Activated naive CD8-positive, alpha-beta T cell treated with anti-CD3 and anti-CD28 coated beads, Interleukin-2, amount 10 ng/mL, durations not matched to agents 7 days and 5 days (primary cell): ENCODE data around the gene ZBTB40. TPM values are rescaled to one million over a fixed set of nuclear protein-coding genes. Genes with fewer than 3 reads are reported as not detected.

ENCODE experiments used
- ATAC-seq: fragments of 150-1000 bp; cut with Tn5 transposase; one replicate; pipeline ENCODE4 v1.10.0; 2021; ENCODE audit warnings: low read depth, moderate library complexity
- POLR2A ChIA-PET: fragments of 350-600 bp; sonication (Branson Sonifier 250); formaldehyde crosslinking; loops from one replicate; lab custom pipeline; 2021; ENCODE audit warnings: antibody characterized with exemption; lab: Charles Lee
- DNase-seq: peaks from one replicate; pipeline ENCODE4 v3.0.0; 2021
- H3K27ac Mint-ChIP-seq: one replicate; pipeline ENCODE4 v1.8.0; 2022; ENCODE audit warnings: mild to moderate bottlenecking, mixed read lengths
- H3K27me3 Mint-ChIP-seq: one replicate; pipeline ENCODE4 v1.8.0; 2022; ENCODE audit warnings: mild to moderate bottlenecking, moderate library complexity, mixed read lengths
- H3K36me3 Mint-ChIP-seq: one replicate; pipeline ENCODE4 v1.8.0; 2021; ENCODE audit warnings: mild to moderate bottlenecking, mixed read lengths
- H3K4me1 Mint-ChIP-seq: one replicate; pipeline ENCODE4 v1.8.0; 2021; ENCODE audit warnings: mixed read lengths
- H3K4me3 Mint-ChIP-seq: one replicate; pipeline ENCODE4 v1.8.0; 2022; ENCODE audit warnings: mild to moderate bottlenecking, moderate library complexity, mixed read lengths
- H3K9me3 Mint-ChIP-seq: one replicate; pipeline ENCODE4 v1.8.0; 2021; ENCODE audit warnings: mixed read lengths
- total RNA-seq, 2 experiments: library from RNA; stranded (reverse); gene quantifications; one replicate each; pipeline ENCODE4 v1.2.3, GENCODE V29; 2021

ZBTB40 gene
- total RNA-seq, 2 experiments from 2014 or later, result 26.5 to 30.2 TPM

GRCh38 chr1:22575532-22576149 is 124.0 kb downstream of the ZBTB40 start:
- Mint-ChIP-seq H3K27me3 (peaks cover 4% of the 10 kb centered on the region), H3K4me3 (no peak overlapping the region), H3K9me3 (peaks cover 20% of the 10 kb centered on the region), H3K36me3 (peaks cover 1% of the 10 kb centered on the region), H3K4me1 (no peaks in the 10 kb centered on the region), H3K27ac (no peak overlapping the region)
- no peak for ATAC-seq
- DNase-seq, result no peak
- POLR2A ChIA-PET, result no interaction called here

GRCh38 chr1:22576150-22576544 is 124.5 kb downstream of the ZBTB40 start:
- Mint-ChIP-seq H3K4me3 (no peak overlapping the region), H3K9me3 (peaks cover 20% of the 10 kb centered on the region), H3K4me1 (no peaks in the 10 kb centered on the region), H3K27me3 (peaks cover 4% of the 10 kb centered on the region), H3K36me3 (peaks cover 1% of the 10 kb centered on the region), H3K27ac (no peak overlapping the region)
- POLR2A ChIA-PET, result no interaction called here
- DNase-seq (no peak), ATAC-seq (no peak)

GRCh38 chr1:22576617-22577016 is 125.0 kb downstream of the ZBTB40 start:
- no peak for DNase-seq
- H3K4me3 Mint-ChIP-seq, result no peak overlapping the region
- POLR2A ChIA-PET, result no interaction called here
- H3K27me3 Mint-ChIP-seq, result peaks cover 4% of the 10 kb centered on the region
- no peaks in the 10 kb centered on the region for H3K4me1 Mint-ChIP-seq
- no peak overlapping the region for H3K27ac Mint-ChIP-seq
- peaks cover 20% of the 10 kb centered on the region for H3K9me3 Mint-ChIP-seq
- H3K36me3 Mint-ChIP-seq, result peaks cover 1% of the 10 kb centered on the region
- no peak for ATAC-seq

GRCh38 chr1:22578732-22579361 is 127.2 kb downstream of the ZBTB40 start:
- ATAC-seq (no peak), DNase-seq (no peak)
- POLR2A ChIA-PET, result no interaction called here
- Mint-ChIP-seq H3K36me3 (peaks cover 1% of the 10 kb centered on the region), H3K27me3 (peaks cover 2% of the 10 kb centered on the region), H3K4me3 (no peak overlapping the region), H3K9me3 (peaks cover 20% of the 10 kb centered on the region), H3K4me1 (no peaks in the 10 kb centered on the region), H3K27ac (no peak overlapping the region)

- H3K27me3 Mint-ChIP-seq, result no peaks in the 10 kb centered on the region
These were observed 128.0 kb downstream of the ZBTB40 start for GRCh38 chr1:22579541-22580155.

More at GRCh38 chr1:22579541-22580155, 128.0 kb downstream of the ZBTB40 start:
- ATAC-seq (no peak), DNase-seq (no peak)
- Mint-ChIP-seq H3K4me1 (no peaks in the 10 kb centered on the region), H3K4me3 (no peak overlapping the region), H3K36me3 (peaks cover 1% of the 10 kb centered on the region), H3K9me3 (peaks cover 20% of the 10 kb centered on the region), H3K27ac (no peak overlapping the region)
- POLR2A ChIA-PET, result no interaction called here

Other genes starting within 250 kb of the ZBTB40 start
- gene EPHA8, start 111.6 kb downstream of the ZBTB40 start, total RNA-seq, result not detected
- gene C1QA, start 184.8 kb downstream of the ZBTB40 start, total RNA-seq, result under 1 TPM; 0.61 to 0.88 TPM
- 1 to 10 TPM; 1.3 to 1.7 TPM for gene C1QC, start 191.8 kb downstream of the ZBTB40 start, total RNA-seq
- gene C1QB, start 201.4 kb downstream of the ZBTB40 start, total RNA-seq, result under 1 TPM; 0.50 to 0.79 TPM